CD4-positive, CD25-positive, alpha-beta regulatory T cell (primary cell): ENCODE data around the gene TF. TPM values are rescaled to one million over a fixed set of nuclear protein-coding genes. Genes with fewer than 3 reads are reported as not detected.

Experiments used
- ATAC-seq, 2 donors: fragments of 150-1000 bp; cut with Tn5 transposase; one replicate each; pipeline ENCODE4 v1.10.0; 2021; ENCODE audit warnings: low read depth in 2 of 2, moderate number of reproducible peaks in 2 of 2, moderate library complexity in 1 of 2
- DNase-seq, 3 donors: peaks; one replicate each; pipeline versions ENCODE4 v3.0.0 to v3.0.0-alpha.2; 2012 to 2022; ENCODE audit warnings: mixed read lengths in 1 of 3
- H3K27ac ChIP-seq: one replicate; pipeline ENCODE4 v1.7.0; 2013; ENCODE audit warnings: mild to moderate bottlenecking, low read length; ENCODE audit not compliant: insufficient read depth, poor library complexity, severe bottlenecking
- H3K27me3 ChIP-seq: one replicate; pipeline ENCODE4 v1.7.0; 2013; ENCODE audit warnings: low read length; ENCODE audit not compliant: control insufficient read depth, insufficient read depth
- H3K36me3 ChIP-seq: one replicate; pipeline ENCODE4 v1.7.0; 2013; ENCODE audit warnings: mild to moderate bottlenecking, low read length, moderate library complexity; ENCODE audit not compliant: control insufficient read depth, insufficient read depth
- H3K4me1 ChIP-seq: 2 replicates; pipeline ENCODE4 v1.7.0; 2013; ENCODE audit warnings: mild to moderate bottlenecking, low read length; ENCODE audit not compliant: insufficient read depth, control insufficient read depth, poor library complexity, severe bottlenecking
- H3K4me3 ChIP-seq: one replicate; pipeline ENCODE4 v1.7.0; 2013; ENCODE audit warnings: low read depth, mild to moderate bottlenecking, low read length, moderate library complexity
- H3K9me3 ChIP-seq, 2 experiments: 1 replicate in 1 of 2; 2 replicates in 1 of 2; pipeline ENCODE4 v1.7.0; 2013; ENCODE audit warnings: low read length in 2 of 2, mild to moderate bottlenecking in 1 of 2, moderate library complexity in 1 of 2; ENCODE audit not compliant: control insufficient read depth in 2 of 2
- H3K27ac Mint-ChIP-seq, 3 donors: one replicate each; pipeline ENCODE4 v1.8.0; 2020 to 2022; ENCODE audit warnings: mild to moderate bottlenecking in 3 of 3, mixed read lengths in 3 of 3, moderate library complexity in 2 of 3
- H3K27me3 Mint-ChIP-seq: one replicate; pipeline ENCODE4 v1.8.0; 2022; ENCODE audit warnings: mild to moderate bottlenecking, mixed read lengths
- H3K36me3 Mint-ChIP-seq: one replicate; pipeline ENCODE4 v1.8.0; 2020; ENCODE audit warnings: mixed read lengths
- H3K4me1 Mint-ChIP-seq, 4 donors: one replicate each; pipeline ENCODE4 v1.8.0; 2020 to 2022; ENCODE audit warnings: mixed read lengths in 4 of 4, mild to moderate bottlenecking in 1 of 4
- H3K4me3 Mint-ChIP-seq, 4 donors: one replicate each; pipeline ENCODE4 v1.8.0; 2020 to 2022; ENCODE audit warnings: mild to moderate bottlenecking in 4 of 4, mixed read lengths in 4 of 4, moderate library complexity in 3 of 4
- H3K9me3 Mint-ChIP-seq, 7 donors: one replicate each; pipeline ENCODE4 v1.8.0; 2020 to 2022; ENCODE audit warnings: mixed read lengths in 7 of 7, mild to moderate bottlenecking in 3 of 7, moderate library complexity in 2 of 7
- polyA plus RNA-seq, 4 donors: library from polyadenylated mRNA; unstranded; fragments of 300-500 nt; fragmentation: Illumina TruSeq; gene quantifications; one replicate each; pipeline ENCODE4 v1.2.3, GENCODE V29; 2021
- total RNA-seq: library from RNA; stranded (reverse); gene quantifications from one replicate; pipeline ENCODE4 v1.2.3, GENCODE V29; 2022

The TF gene
- total and polyA plus RNA-seq, 5 donors from 2014 or later = 0.52 TPM; not detected in 4

DNA sequence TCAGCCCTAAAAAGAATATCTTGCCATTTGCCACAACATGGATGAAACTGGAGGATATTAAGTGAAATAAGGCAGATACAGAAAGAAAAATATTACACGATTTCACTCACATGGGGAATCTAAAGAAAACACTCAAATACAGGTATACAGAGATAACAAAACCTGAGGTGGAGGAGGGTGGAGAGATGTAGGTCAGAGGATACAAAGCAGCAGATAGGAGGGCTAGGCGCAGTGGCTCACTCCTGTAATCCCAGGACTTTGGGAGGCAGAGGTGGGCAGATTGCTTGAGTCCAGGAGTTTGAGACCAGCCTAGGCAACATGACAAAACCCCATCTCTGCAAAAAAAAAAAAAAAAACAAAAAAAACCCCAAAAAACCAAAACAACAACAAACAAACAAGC lies 36.3 kb downstream of the TF start:
- H3K4me3 ChIP-seq = no peak overlapping the region
- ATAC-seq = no peak
- Mint-ChIP-seq H3K36me3 (no peaks in the 10 kb centered on the region), H3K9me3 (peaks cover 0 to 5% (median 0%) of the 10 kb centered on the region in 7 donors), H3K4me1 (no peaks in the 10 kb centered on the region), H3K27me3 (peaks cover 31% of the 10 kb centered on the region), H3K4me3 (no peak overlapping the region), H3K27ac (no peak overlapping the region)
- H3K27me3 ChIP-seq = peaks cover 11% of the 10 kb centered on the region
- H3K9me3 ChIP-seq = no peaks in the 10 kb centered on the region
- H3K36me3 ChIP-seq = no peaks in the 10 kb centered on the region
- DNase-seq = no peak
- H3K4me1 ChIP-seq = no peaks in the 10 kb centered on the region
- H3K27ac ChIP-seq = no peak overlapping the region

GRCh38 chr3:133783762-133784161 lies 37.6 kb downstream of the TF start:
- Histone ChIP-seq H3K36me3 (no peaks in the 10 kb centered on the region), H3K27me3 (peaks cover 11% of the 10 kb centered on the region), H3K9me3 (no peaks in the 10 kb centered on the region), H3K4me1 (no peaks in the 10 kb centered on the region), H3K27ac (no peak overlapping the region), H3K4me3 (no peak overlapping the region)
- Mint-ChIP-seq H3K27me3 (peaks cover 29% of the 10 kb centered on the region), H3K4me3 (no peak overlapping the region), H3K4me1 (no peaks in the 10 kb centered on the region), H3K36me3 (no peaks in the 10 kb centered on the region), H3K9me3 (peaks cover 0 to 5% (median 0%) of the 10 kb centered on the region in 7 donors), H3K27ac (no peak overlapping the region)
- no peak for DNase-seq
- ATAC-seq = no peak

GRCh38 chr3:133788024-133788423 lies 41.8 kb downstream of the TF start:
- Histone ChIP-seq H3K4me1 (no peaks in the 10 kb centered on the region), H3K9me3 (peaks cover 10 to 17% of the 10 kb centered on the region in 2 experiments), H3K36me3 (no peaks in the 10 kb centered on the region), H3K4me3 (no peak overlapping the region), H3K27me3 (peaks cover 5% of the 10 kb centered on the region), H3K27ac (no peak overlapping the region)
- DNase-seq (no peak), ATAC-seq (no peak)
- H3K27ac Mint-ChIP-seq = no peak overlapping the region
- no peaks in the 10 kb centered on the region for H3K4me1 Mint-ChIP-seq
- H3K36me3 Mint-ChIP-seq = no peaks in the 10 kb centered on the region
- no peak overlapping the region for H3K4me3 Mint-ChIP-seq
- peaks cover 0 to 11% (median 4%) of the 10 kb centered on the region in 7 donors for H3K9me3 Mint-ChIP-seq
- peaks cover 12% of the 10 kb centered on the region for H3K27me3 Mint-ChIP-seq

GRCh38 chr3:133792171-133792763 lies 46.1 kb downstream of the TF start:
- no peak overlapping the region for H3K27ac ChIP-seq
- H3K27me3 Mint-ChIP-seq = peaks cover 21% of the 10 kb centered on the region
- H3K4me3 Mint-ChIP-seq = no peak overlapping the region
- peaks cover 0 to 13% (median 4%) of the 10 kb centered on the region in 7 donors for H3K9me3 Mint-ChIP-seq
- H3K4me1 Mint-ChIP-seq = no peaks in the 10 kb centered on the region
- ATAC-seq (no peak), DNase-seq (peak in 1 of 3 donors; percentile 4)
- H3K4me1 ChIP-seq = no peaks in the 10 kb centered on the region
- no peaks in the 10 kb centered on the region for H3K36me3 ChIP-seq
- H3K4me3 ChIP-seq = no peak overlapping the region
- H3K27me3 ChIP-seq = peaks cover 13% of the 10 kb centered on the region
- peaks cover 11 to 18% of the 10 kb centered on the region in 2 experiments for H3K9me3 ChIP-seq
- H3K27ac Mint-ChIP-seq = no peak overlapping the region
- no peaks in the 10 kb centered on the region for H3K36me3 Mint-ChIP-seq

DNA sequence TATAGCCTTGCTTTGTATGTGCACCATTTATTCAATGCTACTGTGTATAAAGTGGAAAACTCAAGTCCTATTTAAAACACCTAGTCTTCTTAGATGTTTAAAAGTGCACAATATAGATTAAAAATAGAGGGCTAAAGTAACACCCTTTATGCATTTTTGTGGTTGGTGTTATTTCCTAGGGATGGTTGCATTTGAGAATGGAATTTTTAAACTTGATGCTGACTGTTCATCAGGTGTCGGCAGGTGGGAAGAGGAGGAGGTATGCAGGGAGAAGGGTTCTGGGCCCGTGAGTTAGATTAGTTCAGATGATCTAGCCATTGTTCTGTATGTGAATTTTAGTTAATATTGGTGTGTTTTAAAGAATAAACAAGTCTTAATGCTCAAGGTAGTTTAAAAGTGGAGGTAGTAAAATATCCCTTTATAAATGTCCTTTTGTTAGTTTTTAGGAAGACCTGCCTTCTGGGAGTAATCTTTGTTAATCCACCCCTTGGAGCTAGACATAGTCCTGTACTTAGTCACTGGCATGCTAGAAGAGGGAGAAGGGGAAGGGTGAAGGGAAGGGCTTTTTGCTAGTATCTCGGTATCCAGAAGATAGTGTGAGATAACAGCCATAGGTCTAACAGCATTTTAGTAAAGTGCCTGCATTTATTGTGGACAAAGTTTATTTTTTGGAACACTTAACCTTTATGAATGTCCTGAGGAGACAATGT lies 51.4 kb downstream of the TF start:
- peaks cover 0 to 7% (median 3%) of the 10 kb centered on the region in 7 donors for H3K9me3 Mint-ChIP-seq
- Histone ChIP-seq H3K9me3 (peaks cover 5% of the 10 kb centered on the region in 2 experiments), H3K36me3 (no peaks in the 10 kb centered on the region), H3K4me1 (no peaks in the 10 kb centered on the region), H3K4me3 (no peak overlapping the region), H3K27me3 (peaks cover 16% of the 10 kb centered on the region), H3K27ac (no peak overlapping the region)
- no peaks in the 10 kb centered on the region for H3K4me1 Mint-ChIP-seq
- DNase-seq (no peak), ATAC-seq (no peak)
- no peak overlapping the region for H3K27ac Mint-ChIP-seq
- H3K4me3 Mint-ChIP-seq = no peak overlapping the region
- H3K36me3 Mint-ChIP-seq = no peaks in the 10 kb centered on the region
- peaks cover 44% of the 10 kb centered on the region for H3K27me3 Mint-ChIP-seq

GRCh38 chr3:133799794-133800585 lies 53.8 kb downstream of the TF start:
- Mint-ChIP-seq H3K4me1 (peaks cover 0 to 1% (median under 1%) of the 10 kb centered on the region in 4 donors), H3K4me3 (no peak overlapping the region), H3K36me3 (no peaks in the 10 kb centered on the region), H3K27ac (no peak overlapping the region), H3K27me3 (peaks cover 47% of the 10 kb centered on the region), H3K9me3 (peaks cover 0 to 3% (median 0%) of the 10 kb centered on the region in 7 donors)
- no peaks in the 10 kb centered on the region for H3K9me3 ChIP-seq
- peaks cover 10% of the 10 kb centered on the region for H3K27me3 ChIP-seq
- no peaks in the 10 kb centered on the region for H3K4me1 ChIP-seq
- no peak overlapping the region for H3K27ac ChIP-seq
- no peaks in the 10 kb centered on the region for H3K36me3 ChIP-seq
- DNase-seq (no peak), ATAC-seq (no peak)
- H3K4me3 ChIP-seq = no peak overlapping the region

- DNase-seq (no peak), ATAC-seq (no peak)
- H3K4me3 Mint-ChIP-seq = peak overlapping the region in 1 of 4 donors; percentile 20
- Histone ChIP-seq H3K4me1 (peaks cover 8% of the 10 kb centered on the region), H3K27ac (no peak overlapping the region), H3K27me3 (peaks cover 6% of the 10 kb centered on the region), H3K4me3 (no peak overlapping the region), H3K9me3 (no peaks in the 10 kb centered on the region), H3K36me3 (peaks cover 12% of the 10 kb centered on the region)
- peaks cover 34% of the 10 kb centered on the region for H3K27me3 Mint-ChIP-seq
- peaks cover 5% of the 10 kb centered on the region for H3K36me3 Mint-ChIP-seq
- no peaks in the 10 kb centered on the region for H3K9me3 Mint-ChIP-seq
- peaks cover 12 to 34% (median 26%) of the 10 kb centered on the region in 4 donors for H3K4me1 Mint-ChIP-seq
- no peak overlapping the region for H3K27ac Mint-ChIP-seq
Observed at GRCh38 chr3:133803469-133803868, 57.3 kb downstream of the TF start.
